K562 (cell line): ENCODE results near the gene CUX1. TPM values are rescaled to one million over a fixed set of nuclear protein-coding genes. Genes with fewer than 3 reads are reported as not detected.
A peak's percentile ranks its signal among the peaks of the same experiment; 100 is the strongest.

ENCODE experiments used
- ATAC-seq: fragments of 200-7000 bp; cut with Tn5 transposase; 3 replicates; pipeline ENCODE4 v1.9.1; 2020; ENCODE audit warnings: moderate library complexity
- BruUV-seq: library from RNA; stranded (reverse); fragments of 400-500 nt; replicated peaks from 2 replicates; lab custom pipeline; 2021; lab: Mats Ljungman, UMichigan
- CTCF ChIA-PET: fragments of 300-600 bp; formaldehyde crosslinking; extraction: SDS; loops from one replicate; lab custom pipeline; 2021; ENCODE audit warnings: low intra/inter-chr PET ratio; lab: Yijun Ruan, JAX
- POLR2A ChIA-PET: fragments of 300-600, 350-650 bp; sonication (Branson Sonifier 250); formaldehyde crosslinking; extraction: SDS; loops from one replicate; lab custom pipeline; 2021; ENCODE audit warnings: antibody characterized with exemption, inconsistent platforms; lab: Yijun Ruan, JAX
- DNase-seq, 4 experiments: peaks; one replicate each; pipeline versions ENCODE4 v3.0.0 to v3.0.0-alpha.2; 2011 to 2018; ENCODE audit warnings: low spot score in 3 of 4, mixed read lengths in 3 of 4; ENCODE audit errors: extremely low read depth in 1 of 4
- FAIRE-seq: peaks from 2 replicates; lab custom pipeline; 2011; peaks lifted over from hg19 to GRCh38; lab: Jason Lieb, UNC
- H2AFZ ChIP-seq: 2 replicates; pipeline ENCODE4 v1.6.0; 2011; ENCODE audit warnings: low read depth, low read length, control low read depth, inconsistent platforms
- H3K27ac ChIP-seq: fragments of 200-600 bp; 3 replicates; pipeline ENCODE4 v1.8.0; 2011; ENCODE audit warnings: low read depth, mild to moderate bottlenecking, control low read depth, inconsistent platforms, low read length, moderate library complexity, mixed read lengths; ENCODE audit errors: extremely low read depth
- H3K27me3 ChIP-seq, 2 experiments: fragments of 300-600 bp in 1 of 2; 2 replicates in 1 of 2; 3 replicates in 1 of 2; pipeline versions ENCODE4 v1.6.0 to v1.8.0; 2011; ENCODE audit warnings: inconsistent platforms in 2 of 2, low read length in 2 of 2, mild to moderate bottlenecking in 1 of 2, mixed read lengths in 1 of 2, moderate library complexity in 1 of 2; ENCODE audit not compliant: control insufficient read depth in 2 of 2, insufficient read depth in 2 of 2
- H3K36me3 ChIP-seq: fragments of 300-600 bp; 3 replicates; pipeline ENCODE4 v1.8.0; 2011; ENCODE audit warnings: mild to moderate bottlenecking, low read length, inconsistent platforms; ENCODE audit not compliant: control insufficient read depth, insufficient read depth
- H3K4me1 ChIP-seq, 2 experiments: fragments of 200-600 bp in 1 of 2; replicated peaks in 1 of 2; 2 replicates in 1 of 2; 3 replicates in 1 of 2; pipeline versions ENCODE4 v1.5.1 to v1.8.0; 2011; ENCODE audit warnings: inconsistent platforms in 2 of 2, low read length in 2 of 2, mild to moderate bottlenecking in 1 of 2, mixed read lengths in 1 of 2, moderate library complexity in 1 of 2; ENCODE audit not compliant: control insufficient read depth in 2 of 2, insufficient read depth in 2 of 2
- H3K4me2 ChIP-seq: 2 replicates; pipeline ENCODE4 v1.6.1; 2011; ENCODE audit warnings: low read length, control low read depth, inconsistent platforms, mixed read lengths; ENCODE audit not compliant: insufficient read depth
- H3K4me3 ChIP-seq: fragments of 200-600 bp; sonication (generic), shearing (Covaris generic); 2 replicates; pipeline ENCODE4 v1.5.1; 2016; ENCODE audit warnings: control low read depth, inconsistent platforms
- H3K79me2 ChIP-seq: fragments of 200-600 bp; 3 replicates; pipeline ENCODE4 v1.8.0; 2011; ENCODE audit warnings: low read length, inconsistent platforms; ENCODE audit not compliant: control insufficient read depth, insufficient read depth
- H3K9ac ChIP-seq, 2 experiments: 2 replicates each; pipeline versions ENCODE4 v1.6.0 to v1.6.1; 2011; ENCODE audit warnings: low read depth in 2 of 2, low read length in 2 of 2, control low read depth in 1 of 2, inconsistent platforms in 1 of 2, mild to moderate bottlenecking in 1 of 2, mixed read lengths in 1 of 2; ENCODE audit not compliant: insufficient read depth in 1 of 2
- H3K9me1 ChIP-seq: one replicate; pipeline ENCODE4 v1.6.0; 2011; ENCODE audit warnings: inconsistent platforms, mild to moderate bottlenecking, low read length, moderate library complexity; ENCODE audit not compliant: control insufficient read depth, insufficient read depth
- H3K9me3 ChIP-seq: replicated peaks from 2 replicates; pipeline ENCODE4 v1.5.1; 2011; ENCODE audit warnings: low read depth, low read length, inconsistent platforms; ENCODE audit not compliant: control insufficient read depth, insufficient read depth
- H4K20me1 ChIP-seq: replicated peaks from 2 replicates; pipeline ENCODE4 v1.6.1; 2011; ENCODE audit warnings: low read length, inconsistent platforms, mixed read lengths; ENCODE audit not compliant: control insufficient read depth, insufficient read depth
- CEBPB ChIP-seq: fragments of 450-650 bp; IDR thresholded peaks from 2 replicates; pipeline ENCODE4 v1.6.1; 2016; ENCODE audit warnings: missing genetic modification characterization, missing compliant biosample characterization
- DMBX1 ChIP-seq: fragments of 250-450 bp; sonication (Bioruptor Pico); IDR thresholded peaks from 2 replicates; pipeline ENCODE4 v1.8.0; 2022; ENCODE audit warnings: inconsistent platforms, mild to moderate bottlenecking, moderate library complexity, borderline replicate concordance
- GATAD2A ChIP-seq: fragments of 450-650 bp; IDR thresholded peaks from 2 replicates; pipeline ENCODE4 v1.6.1; 2017
- HDGF ChIP-seq: fragments of 450-650 bp; IDR thresholded peaks from 2 replicates; pipeline ENCODE4 v1.6.1; 2016
- KAT8 ChIP-seq: fragments of 450-650 bp; IDR thresholded peaks from 2 replicates; pipeline ENCODE4 v1.6.1; 2016; ENCODE audit warnings: low read depth, mild to moderate bottlenecking
- PCBP1 ChIP-seq: fragments of 200-400 bp; formaldehyde crosslinking; IDR thresholded peaks from 2 replicates; pipeline ENCODE4 v1.6.1; 2018; ENCODE audit warnings: mild to moderate bottlenecking, low read depth, low read length; ENCODE audit not compliant: poor library complexity, severe bottlenecking
- PYGO2 ChIP-seq: fragments of 450-650 bp; IDR thresholded peaks from 2 replicates; pipeline ENCODE4 v1.6.1; 2016; ENCODE audit warnings: mild to moderate bottlenecking, missing genetic modification characterization, moderate library complexity, missing compliant biosample characterization
- SMAD2 ChIP-seq: fragments of 150-350 bp; IDR thresholded peaks from 2 replicates; pipeline ENCODE4 v1.6.1; 2014; ENCODE audit warnings: low read depth, mild to moderate bottlenecking, low read length
- SMARCC2 ChIP-seq: fragments of 450-650 bp; IDR thresholded peaks from 2 replicates; pipeline ENCODE4 v1.6.1; 2017; ENCODE audit warnings: antibody characterized with exemption, moderate library complexity, mild to moderate bottlenecking, low read depth
- TAF15 ChIP-seq: fragments of 200-400 bp; formaldehyde crosslinking; IDR thresholded peaks from 2 replicates; pipeline ENCODE4 v1.6.1; 2017; ENCODE audit warnings: mild to moderate bottlenecking, low read depth, low read length, moderate library complexity
- ZNF184 ChIP-seq: sonication (generic); formaldehyde crosslinking; IDR thresholded peaks from 2 replicates; pipeline ENCODE4 v1.5.0; 2020; ENCODE audit warnings: missing genetic modification reagents
- ZNF274 ChIP-seq: IDR thresholded peaks from 2 replicates; pipeline ENCODE4 v1.6.1; 2011; ENCODE audit warnings: low read depth, mild to moderate bottlenecking, low read length, moderate library complexity, borderline replicate concordance
- ZNF436 ChIP-seq: fragments of 250-450, 450-650 bp; sonication (Bioruptor Pico); formaldehyde crosslinking; IDR thresholded peaks from 2 replicates; pipeline ENCODE4 v1.7.0; 2020; ENCODE audit warnings: mild to moderate bottlenecking
- ZNF778 ChIP-seq: fragments of 450-650 bp; formaldehyde crosslinking; IDR thresholded peaks from 2 replicates; pipeline ENCODE4 v1.4.0; 2020; ENCODE audit warnings: mild to moderate bottlenecking, moderate library complexity
- WGBS: fragments of 100-300 bp; shearing (Covaris generic); methylation state at CpG from one replicate; pipeline ENCODE4 v1.1.6; 2016; ENCODE audit warnings: low coverage, mixed read lengths; ENCODE audit not compliant: insufficient coverage; ENCODE audit errors: missing lambda C conversion rate; 5-methylcytosine and 5-hydroxymethylcytosine counted together
- in situ Hi-C: fragments of 300-500 bp; cut with MboI; formaldehyde crosslinking; loops from 4 replicates; pipeline ENCODE4 v1.15.0; 2018; ENCODE audit warnings: inconsistent platforms, mixed read lengths
- intact Hi-C: fragments of 100-400 bp; cut with micrococcal nuclease; formaldehyde crosslinking; loops from 2 replicates; pipeline ENCODE4 v1.14.2; 2022
- polyA plus RNA-seq, 8 experiments: library from polyadenylated mRNA; depleted of rRNA in 4 of 8; stranded (reverse) in 5 of 8; unstranded in 3 of 8; fragments of >200 nt; fragmentation: Nextera tagmentation in 2 of 8; fragmentation: Illumina TruSeq in 1 of 8; extraction: Ambion mirVana in 2 of 8; extraction: Trizol in 1 of 8; gene quantifications; 2 replicates each; pipeline versions ENCODE4 v1.2.1 to v1.2.3, GENCODE V29; 2011 to 2014; ENCODE audit warnings: inconsistent platforms in 1 of 8, missing spikeins in 1 of 8
- total RNA-seq, 7 experiments: library from RNA; depleted of rRNA in 6 of 7; stranded (reverse); fragments of >200 nt in 6 of 7; fragmentation: Illumina TruSeq in 2 of 7; extraction: Trizol in 2 of 7; gene quantifications; 2 replicates each; pipeline versions ENCODE4 v1.2.1 to v1.2.3, GENCODE V29; 2011 to 2021; ENCODE audit warnings: low replicate concordance in 1 of 7
- TF ChIP-seq, protein P1 (sequence below): sonication (generic); formaldehyde crosslinking; IDR thresholded peaks from 2 replicates; pipeline ENCODE4 v1.8.0; 2023; ENCODE audit warnings: mild to moderate bottlenecking, missing genetic modification reagents
- TF ChIP-seq, protein P2 (sequence below): fragments of 450-650 bp; IDR thresholded peaks from 2 replicates; pipeline ENCODE4 v1.6.1; 2016; ENCODE audit warnings: antibody characterized with exemption
- TF ChIP-seq, protein P3 (sequence below): fragments of 450-650 bp; IDR thresholded peaks from 2 replicates; pipeline ENCODE4 v1.6.1; 2016; ENCODE audit warnings: missing biosample characterization, missing genetic modification characterization

The CUX1 gene
- total and polyA plus RNA-seq, 9 of the 15 experiments (the other 6 are each of a cell fraction or from before 2014, with no cell fraction given): 3.6 to 55.3 (median 25.2) TPM

DNA sequence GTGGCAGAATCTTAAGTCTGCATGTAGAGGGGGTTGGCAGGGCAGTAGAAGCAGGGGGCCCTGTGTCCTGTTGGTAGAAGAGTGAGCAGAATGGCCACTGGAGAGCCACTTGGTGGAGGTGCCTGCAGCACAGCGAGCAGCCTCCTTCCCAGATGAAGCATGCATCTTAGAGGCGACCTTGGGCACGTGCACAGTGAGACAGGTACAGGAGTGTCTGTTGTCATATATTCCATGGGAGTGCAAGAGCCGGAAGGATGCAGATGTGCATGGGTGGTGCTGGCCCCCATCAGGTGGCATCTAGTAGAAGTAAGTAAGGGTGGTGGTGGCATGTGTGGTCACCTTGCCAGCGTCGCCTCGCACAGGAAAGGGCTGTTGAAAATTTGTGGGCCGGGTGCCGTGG is 53.9 kb downstream of the CUX1 start:
- Histone ChIP-seq H3K36me3 (peaks cover 13% of the 10 kb centered on the region; the same call in 2 of the 3 replicates), H3K4me1 (peaks cover 32 to 36% of the 10 kb centered on the region in 2 experiments), H3K27ac (no peak overlapping the region), H3K9ac (peak overlapping the region in 1 of 2 experiments; percentile 61; a peak in 1 of 4 replicates), H2AFZ (no peak overlapping the region), H4K20me1 (peaks cover 43% of the 10 kb centered on the region), H3K9me3 (no peaks in the 10 kb centered on the region), H3K4me2 (no peak overlapping the region), H3K79me2 (peaks cover 93% of the 10 kb centered on the region), H3K4me3 (no peak overlapping the region), H3K9me1 (peaks cover 4% of the 10 kb centered on the region), H3K27me3 (no peaks in the 10 kb centered on the region)
- TF ChIP-seq, protein P1, sequence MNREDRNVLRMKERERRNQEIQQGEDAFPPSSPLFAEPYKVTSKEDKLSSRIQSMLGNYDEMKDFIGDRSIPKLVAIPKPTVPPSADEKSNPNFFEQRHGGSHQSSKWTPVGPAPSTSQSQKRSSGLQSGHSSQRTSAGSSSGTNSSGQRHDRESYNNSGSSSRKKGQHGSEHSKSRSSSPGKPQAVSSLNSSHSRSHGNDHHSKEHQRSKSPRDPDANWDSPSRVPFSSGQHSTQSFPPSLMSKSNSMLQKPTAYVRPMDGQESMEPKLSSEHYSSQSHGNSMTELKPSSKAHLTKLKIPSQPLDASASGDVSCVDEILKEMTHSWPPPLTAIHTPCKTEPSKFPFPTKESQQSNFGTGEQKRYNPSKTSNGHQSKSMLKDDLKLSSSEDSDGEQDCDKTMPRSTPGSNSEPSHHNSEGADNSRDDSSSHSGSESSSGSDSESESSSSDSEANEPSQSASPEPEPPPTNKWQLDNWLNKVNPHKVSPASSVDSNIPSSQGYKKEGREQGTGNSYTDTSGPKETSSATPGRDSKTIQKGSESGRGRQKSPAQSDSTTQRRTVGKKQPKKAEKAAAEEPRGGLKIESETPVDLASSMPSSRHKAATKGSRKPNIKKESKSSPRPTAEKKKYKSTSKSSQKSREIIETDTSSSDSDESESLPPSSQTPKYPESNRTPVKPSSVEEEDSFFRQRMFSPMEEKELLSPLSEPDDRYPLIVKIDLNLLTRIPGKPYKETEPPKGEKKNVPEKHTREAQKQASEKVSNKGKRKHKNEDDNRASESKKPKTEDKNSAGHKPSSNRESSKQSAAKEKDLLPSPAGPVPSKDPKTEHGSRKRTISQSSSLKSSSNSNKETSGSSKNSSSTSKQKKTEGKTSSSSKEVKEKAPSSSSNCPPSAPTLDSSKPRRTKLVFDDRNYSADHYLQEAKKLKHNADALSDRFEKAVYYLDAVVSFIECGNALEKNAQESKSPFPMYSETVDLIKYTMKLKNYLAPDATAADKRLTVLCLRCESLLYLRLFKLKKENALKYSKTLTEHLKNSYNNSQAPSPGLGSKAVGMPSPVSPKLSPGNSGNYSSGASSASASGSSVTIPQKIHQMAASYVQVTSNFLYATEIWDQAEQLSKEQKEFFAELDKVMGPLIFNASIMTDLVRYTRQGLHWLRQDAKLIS: no peak
- TF ChIP-seq DMBX1 (no peak), CEBPB (tag) (no peak), ZNF778 (CRISPR knock-in tag) (no peak), KAT8 (no peak), GATAD2A (no peak), PYGO2 (tag) (no peak), SMARCC2 (no peak), TAF15 (no peak), ZNF184 (CRISPR knock-in tag) (no peak), PCBP1 (no peak), ZNF436 (no peak), ZNF274 (no peak), SMAD2 (no peak), HDGF (no peak)
- TF ChIP-seq, protein P2, sequence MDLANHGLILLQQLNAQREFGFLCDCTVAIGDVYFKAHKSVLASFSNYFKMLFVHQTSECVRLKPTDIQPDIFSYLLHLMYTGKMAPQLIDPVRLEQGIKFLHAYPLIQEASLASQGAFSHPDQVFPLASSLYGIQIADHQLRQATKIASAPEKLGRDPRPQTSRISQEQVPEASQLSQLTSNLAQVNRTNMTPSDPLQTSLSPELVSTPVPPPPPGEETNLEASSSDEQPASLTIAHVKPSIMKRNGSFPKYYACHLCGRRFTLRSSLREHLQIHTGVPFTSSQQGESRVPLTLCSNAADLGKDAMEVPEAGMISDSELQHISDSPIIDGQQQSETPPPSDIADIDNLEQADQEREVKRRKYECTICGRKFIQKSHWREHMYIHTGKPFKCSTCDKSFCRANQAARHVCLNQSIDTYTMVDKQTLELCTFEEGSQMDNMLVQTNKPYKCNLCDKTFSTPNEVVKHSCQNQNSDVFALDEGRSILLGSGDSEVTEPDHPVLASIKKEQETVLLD: no peak
- TF ChIP-seq, protein P3, sequence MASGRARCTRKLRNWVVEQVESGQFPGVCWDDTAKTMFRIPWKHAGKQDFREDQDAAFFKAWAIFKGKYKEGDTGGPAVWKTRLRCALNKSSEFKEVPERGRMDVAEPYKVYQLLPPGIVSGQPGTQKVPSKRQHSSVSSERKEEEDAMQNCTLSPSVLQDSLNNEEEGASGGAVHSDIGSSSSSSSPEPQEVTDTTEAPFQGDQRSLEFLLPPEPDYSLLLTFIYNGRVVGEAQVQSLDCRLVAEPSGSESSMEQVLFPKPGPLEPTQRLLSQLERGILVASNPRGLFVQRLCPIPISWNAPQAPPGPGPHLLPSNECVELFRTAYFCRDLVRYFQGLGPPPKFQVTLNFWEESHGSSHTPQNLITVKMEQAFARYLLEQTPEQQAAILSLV (tag): no peak
- FAIRE-seq: no peak
- no peak for DNase-seq
- no peak for ATAC-seq
- BruUV-seq: no TSS peak
- in situ Hi-C loops (no loop called here), intact Hi-C loops (no loop called here)
- WGBS: 93% methylated on average over 9 of the region's 9 CpGs
- CTCF ChIA-PET: interaction anchor here (0.6 to 1.1 kb wide), 2 partner anchors 15 to 19 kb away, joined by 3 to 5 read pairs; no protein-coding TSS in a partner anchor
- POLR2A ChIA-PET: no interaction called here
